ENCODE measurements around the gene USH1G.

USH1G gene

GRCh38 chr17:74892974-74893911 lies 29.8 kb downstream of the USH1G start, which contains the start of gene FADS6:
Gene FADS6, minus strand, starts transcription at chr17:74893633. Its CDS starts 38 bp downstream, at chr17:74893595.
- TF ChIP-seq CTCF (conservative IDR thresholded peaks at IDR 0.05): no peak
- no peak within 1 kb of the TSS; the same call in 1 of the 2 replicates for H3K27ac ChIP-seq

- TF ChIP-seq CTCF (conservative IDR thresholded peaks at IDR 0.05): peak; percentile 24; the same call in 1 of the 2 replicates
These were observed 30.8 kb downstream of the USH1G start for GRCh38 chr17:74892013-74892841.

GRCh38 chr17:74890554-74890953 lies 32.5 kb downstream of the USH1G start:
- H3K27ac ChIP-seq: no peak overlapping the region
- TF ChIP-seq CTCF (conservative IDR thresholded peaks at IDR 0.05): no peak

More at GRCh38 chr17:74892013-74892841, 30.8 kb downstream of the USH1G start:
- no peak overlapping the region for H3K27ac ChIP-seq

GRCh38 chr17:74888469-74888868 lies 34.6 kb downstream of the USH1G start:
- no peak overlapping the region for H3K27ac ChIP-seq
- no peak for TF ChIP-seq CTCF (conservative IDR thresholded peaks at IDR 0.05)

- no peak overlapping the region for H3K27ac ChIP-seq
- no peak for TF ChIP-seq CTCF (conservative IDR thresholded peaks at IDR 0.05)
These were observed 39.8 kb downstream of the USH1G start for GRCh38 chr17:74883241-74883745.

GRCh38 chr17:74882517-74883240 lies 40.4 kb downstream of the USH1G start:
- no peak for TF ChIP-seq CTCF (conservative IDR thresholded peaks at IDR 0.05)
- H3K27ac ChIP-seq: no peak overlapping the region

All from VCaP (cell line).